ENCODE data around the gene GPR55. TPM values are rescaled to one million over a fixed set of nuclear protein-coding genes. Genes with fewer than 3 reads are reported as not detected.

The GPR55 gene
- total and polyA plus RNA-seq, 11 donors, result 0.03 to 0.36 (median 0.11) TPM; not detected in 6

GRCh38 chr2:230952226-230952956, 27.3 kb upstream of the GPR55 start:
- ATAC-seq, result no peak
- H3K36me3 ChIP-seq, result no peaks in the 10 kb centered on the region
- H3K27me3 ChIP-seq, result peaks cover 0 to 18% (median 5%) of the 10 kb centered on the region in 9 donors
- H3K27ac ChIP-seq, result no peak overlapping the region
- TF ChIP-seq POLR2A (IDR thresholded peaks at IDR 0.05), result no peak
- no peak for TF ChIP-seq CTCF (IDR thresholded peaks at IDR 0.05)
- H3K9me3 ChIP-seq, result peaks cover 0 to 3% (median 0%) of the 10 kb centered on the region in 12 donors
- peaks cover 0 to 10% (median 3%) of the 10 kb centered on the region in 12 donors for H3K4me1 ChIP-seq
- WGBS, 4 donors, result 88 to 94% (median 90%) methylated on average over 10 of the region's 10 CpGs
- intact Hi-C loops (cut with DNase I), result no loop called here
- no peak overlapping the region for H3K4me3 ChIP-seq
- no peak for DNase-seq

GRCh38 chr2:230951396-230951795, 26.4 kb upstream of the GPR55 start:
- no peak overlapping the region for H3K4me3 ChIP-seq
- no peak for ATAC-seq
- H3K9me3 ChIP-seq, result peaks cover 0 to 3% (median 0%) of the 10 kb centered on the region in 12 donors
- no peak overlapping the region for H3K27ac ChIP-seq
- no peaks in the 10 kb centered on the region for H3K4me1 ChIP-seq
- intact Hi-C loops (cut with DNase I), result no loop called here
- TF ChIP-seq CTCF (IDR thresholded peaks at IDR 0.05) (no peak), POLR2A (IDR thresholded peaks at IDR 0.05) (no peak)
- DNase-seq, result no peak
- 74 to 92% (median 82%) methylated on average over 2 of the region's 2 CpGs for WGBS, 4 donors
- H3K27me3 ChIP-seq, result peaks cover 0 to 8% (median 0%) of the 10 kb centered on the region in 9 donors
- H3K36me3 ChIP-seq, result no peaks in the 10 kb centered on the region

GRCh38 chr2:230950874-230951339, 25.9 kb upstream of the GPR55 start:
- Histone ChIP-seq H3K4me1 (no peaks in the 10 kb centered on the region), H3K27ac (no peak overlapping the region), H3K36me3 (no peaks in the 10 kb centered on the region), H3K4me3 (no peak overlapping the region), H3K27me3 (peaks cover 0 to 4% (median 0%) of the 10 kb centered on the region in 9 donors), H3K9me3 (peaks cover 0 to 3% (median 0%) of the 10 kb centered on the region in 12 donors)
- TF ChIP-seq POLR2A (IDR thresholded peaks at IDR 0.05) (no peak), CTCF (IDR thresholded peaks at IDR 0.05) (no peak)
- intact Hi-C loops (cut with DNase I), result no loop called here
- WGBS, 4 donors, result 88 to 95% (median 92%) methylated on average over 10 of the region's 10 CpGs
- DNase-seq (no peak), ATAC-seq (no peak)

- H3K4me1 ChIP-seq, result no peaks in the 10 kb centered on the region
- H3K4me3 ChIP-seq, result no peak overlapping the region
- 83 to 88% (median 86%) methylated on average over 20 of the region's 20 CpGs for WGBS, 4 donors
- no peaks in the 10 kb centered on the region for H3K36me3 ChIP-seq
- DNase-seq (no peak), ATAC-seq (no peak)
- peaks cover 0 to 3% (median 0%) of the 10 kb centered on the region in 12 donors for H3K9me3 ChIP-seq
- intact Hi-C loops (cut with DNase I), result no loop called here
- H3K27me3 ChIP-seq, result no peaks in the 10 kb centered on the region
- no peak for TF ChIP-seq CTCF (IDR thresholded peaks at IDR 0.05)
- no peak for TF ChIP-seq POLR2A (IDR thresholded peaks at IDR 0.05)
- no peak overlapping the region for H3K27ac ChIP-seq
These were observed 25.2 kb upstream of the GPR55 start for GRCh38 chr2:230949966-230950873.
